ENCODE measurements around the gene PDE8A.

DNA sequence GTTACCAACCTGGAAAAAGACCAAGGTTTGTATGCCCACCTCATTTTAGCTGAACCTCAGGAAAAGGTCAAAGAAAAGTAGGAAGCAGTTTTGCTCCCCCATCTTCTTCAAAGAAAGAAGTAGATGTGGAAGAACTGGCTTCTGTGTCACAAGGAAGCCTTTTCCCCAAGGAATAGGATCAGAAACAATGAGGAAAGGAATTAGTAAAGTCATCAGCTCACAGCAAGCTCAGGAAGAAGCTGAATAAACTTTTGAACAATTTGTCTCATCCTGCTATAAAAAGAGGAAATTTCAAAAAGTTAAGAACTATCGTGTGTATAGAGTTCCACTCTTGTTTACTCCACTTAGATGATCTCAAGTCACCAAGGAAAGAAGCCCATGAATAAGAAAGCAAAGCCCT, 174.2 kb downstream of the PDE8A start:
- TF ChIP-seq, protein P1, sequence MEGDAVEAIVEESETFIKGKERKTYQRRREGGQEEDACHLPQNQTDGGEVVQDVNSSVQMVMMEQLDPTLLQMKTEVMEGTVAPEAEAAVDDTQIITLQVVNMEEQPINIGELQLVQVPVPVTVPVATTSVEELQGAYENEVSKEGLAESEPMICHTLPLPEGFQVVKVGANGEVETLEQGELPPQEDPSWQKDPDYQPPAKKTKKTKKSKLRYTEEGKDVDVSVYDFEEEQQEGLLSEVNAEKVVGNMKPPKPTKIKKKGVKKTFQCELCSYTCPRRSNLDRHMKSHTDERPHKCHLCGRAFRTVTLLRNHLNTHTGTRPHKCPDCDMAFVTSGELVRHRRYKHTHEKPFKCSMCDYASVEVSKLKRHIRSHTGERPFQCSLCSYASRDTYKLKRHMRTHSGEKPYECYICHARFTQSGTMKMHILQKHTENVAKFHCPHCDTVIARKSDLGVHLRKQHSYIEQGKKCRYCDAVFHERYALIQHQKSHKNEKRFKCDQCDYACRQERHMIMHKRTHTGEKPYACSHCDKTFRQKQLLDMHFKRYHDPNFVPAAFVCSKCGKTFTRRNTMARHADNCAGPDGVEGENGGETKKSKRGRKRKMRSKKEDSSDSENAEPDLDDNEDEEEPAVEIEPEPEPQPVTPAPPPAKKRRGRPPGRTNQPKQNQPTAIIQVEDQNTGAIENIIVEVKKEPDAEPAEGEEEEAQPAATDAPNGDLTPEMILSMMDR (conservative IDR thresholded peaks at IDR 0.05; ENCODE audit: low read depth, low read length) = no peak
- no peak for TF ChIP-seq EZH2 (IDR thresholded peaks at IDR 0.05; ENCODE audit: low read length, unreplicated experiment)

Measured in PC-3 (cell line).